ENCODE measurements around the gene USP20.

Gene USP20

DNA sequence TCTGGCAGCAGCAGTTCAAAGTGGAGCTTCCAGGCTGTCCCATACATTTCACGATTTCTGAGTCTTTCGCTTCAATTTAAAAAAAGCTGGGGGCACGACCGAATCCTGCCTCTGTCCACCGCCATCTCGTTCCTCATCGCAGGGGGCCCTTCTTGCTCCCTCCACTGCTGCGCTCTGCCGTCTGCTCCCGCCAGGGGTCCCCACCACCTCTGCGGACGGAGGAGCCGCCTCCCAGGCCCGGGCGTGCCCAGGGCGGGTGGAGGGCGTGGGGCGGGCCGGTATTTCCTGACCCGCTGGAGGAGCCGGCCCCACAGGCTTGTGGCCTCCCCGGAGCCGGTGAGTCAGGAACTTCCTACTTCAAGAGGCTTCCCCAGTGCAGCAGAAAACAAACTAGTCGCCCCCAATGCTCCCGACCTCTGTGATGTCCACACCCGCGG, 50.4 kb downstream of the USP20 start (continued):
- TF ChIP-seq, protein P1, sequence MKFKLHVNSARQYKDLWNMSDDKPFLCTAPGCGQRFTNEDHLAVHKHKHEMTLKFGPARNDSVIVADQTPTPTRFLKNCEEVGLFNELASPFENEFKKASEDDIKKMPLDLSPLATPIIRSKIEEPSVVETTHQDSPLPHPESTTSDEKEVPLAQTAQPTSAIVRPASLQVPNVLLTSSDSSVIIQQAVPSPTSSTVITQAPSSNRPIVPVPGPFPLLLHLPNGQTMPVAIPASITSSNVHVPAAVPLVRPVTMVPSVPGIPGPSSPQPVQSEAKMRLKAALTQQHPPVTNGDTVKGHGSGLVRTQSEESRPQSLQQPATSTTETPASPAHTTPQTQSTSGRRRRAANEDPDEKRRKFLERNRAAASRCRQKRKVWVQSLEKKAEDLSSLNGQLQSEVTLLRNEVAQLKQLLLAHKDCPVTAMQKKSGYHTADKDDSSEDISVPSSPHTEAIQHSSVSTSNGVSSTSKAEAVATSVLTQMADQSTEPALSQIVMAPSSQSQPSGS (tag by site-specific recombination; IDR thresholded peaks at IDR 0.05; ENCODE audit: low read depth), result no peak
- TF ChIP-seq KLF1 (tag by site-specific recombination; IDR thresholded peaks at IDR 0.05), result peak; percentile 98
- no peak for TF ChIP-seq ZNF114 (tag by site-specific recombination; IDR thresholded peaks at IDR 0.05)
- TF ChIP-seq ZNF423 (tag by site-specific recombination; IDR thresholded peaks at IDR 0.05), result no peak
- TF ChIP-seq ZBTB7A (tag by site-specific recombination; IDR thresholded peaks at IDR 0.05; ENCODE audit: low read depth), result no peak
- no peak for TF ChIP-seq ZNF112 (tag by site-specific recombination; IDR thresholded peaks at IDR 0.05)
- no peak for TF ChIP-seq ZNF560 (tag by site-specific recombination; IDR thresholded peaks at IDR 0.05; ENCODE audit: borderline replicate concordance)
- no peak for TF ChIP-seq ZNF23 (tag by site-specific recombination; IDR thresholded peaks at IDR 0.05; ENCODE audit: borderline replicate concordance)
- no peak for TF ChIP-seq ZSCAN16 (tag by site-specific recombination; IDR thresholded peaks at IDR 0.05)
- TF ChIP-seq ZNF747 (tag by site-specific recombination; IDR thresholded peaks at IDR 0.05), result no peak
- no peak for TF ChIP-seq ZNF292 (tag by site-specific recombination; IDR thresholded peaks at IDR 0.05; ENCODE audit: borderline replicate concordance, low read depth)
- TF ChIP-seq SCRT1 (tag by site-specific recombination; IDR thresholded peaks at IDR 0.05; ENCODE audit: borderline replicate concordance), result no peak
- TF ChIP-seq BCL11A (tag by site-specific recombination; IDR thresholded peaks at IDR 0.05; ENCODE audit: low read depth), result peak; percentile 58; the same call in 1 of the 2 replicates
- TF ChIP-seq ZNF600 (tag by site-specific recombination; IDR thresholded peaks at IDR 0.05), result peak; percentile 65
- TF ChIP-seq, protein P2, sequence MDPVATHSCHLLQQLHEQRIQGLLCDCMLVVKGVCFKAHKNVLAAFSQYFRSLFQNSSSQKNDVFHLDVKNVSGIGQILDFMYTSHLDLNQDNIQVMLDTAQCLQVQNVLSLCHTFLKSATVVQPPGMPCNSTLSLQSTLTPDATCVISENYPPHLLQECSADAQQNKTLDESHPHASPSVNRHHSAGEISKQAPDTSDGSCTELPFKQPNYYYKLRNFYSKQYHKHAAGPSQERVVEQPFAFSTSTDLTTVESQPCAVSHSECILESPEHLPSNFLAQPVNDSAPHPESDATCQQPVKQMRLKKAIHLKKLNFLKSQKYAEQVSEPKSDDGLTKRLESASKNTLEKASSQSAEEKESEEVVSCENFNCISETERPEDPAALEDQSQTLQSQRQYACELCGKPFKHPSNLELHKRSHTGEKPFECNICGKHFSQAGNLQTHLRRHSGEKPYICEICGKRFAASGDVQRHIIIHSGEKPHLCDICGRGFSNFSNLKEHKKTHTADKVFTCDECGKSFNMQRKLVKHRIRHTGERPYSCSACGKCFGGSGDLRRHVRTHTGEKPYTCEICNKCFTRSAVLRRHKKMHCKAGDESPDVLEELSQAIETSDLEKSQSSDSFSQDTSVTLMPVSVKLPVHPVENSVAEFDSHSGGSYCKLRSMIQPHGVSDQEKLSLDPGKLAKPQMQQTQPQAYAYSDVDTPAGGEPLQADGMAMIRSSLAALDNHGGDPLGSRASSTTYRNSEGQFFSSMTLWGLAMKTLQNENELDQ (tag by site-specific recombination; IDR thresholded peaks at IDR 0.05; ENCODE audit: low read depth), result no peak
- TF ChIP-seq ZNF629 (tag by site-specific recombination; IDR thresholded peaks at IDR 0.05), result peak; percentile 51; the same call in 1 of the 2 replicates
- peak; percentile 97 for TF ChIP-seq SP3 (tag by site-specific recombination; IDR thresholded peaks at IDR 0.05)
- peak; percentile 96 for TF ChIP-seq ZNF2 (tag by site-specific recombination; IDR thresholded peaks at IDR 0.05)
- no peak for TF ChIP-seq SETDB1 (IDR thresholded peaks at IDR 0.05; ENCODE audit: insufficient read length, low read length)
- no peak for TF ChIP-seq ZNF211 (tag by site-specific recombination; IDR thresholded peaks at IDR 0.05; ENCODE audit: low read depth)
- no peak for TF ChIP-seq ZNF157 (tag by site-specific recombination; IDR thresholded peaks at IDR 0.05)
- no peak for TF ChIP-seq ZBTB48 (tag by site-specific recombination; IDR thresholded peaks at IDR 0.05)
- TF ChIP-seq, protein P3, sequence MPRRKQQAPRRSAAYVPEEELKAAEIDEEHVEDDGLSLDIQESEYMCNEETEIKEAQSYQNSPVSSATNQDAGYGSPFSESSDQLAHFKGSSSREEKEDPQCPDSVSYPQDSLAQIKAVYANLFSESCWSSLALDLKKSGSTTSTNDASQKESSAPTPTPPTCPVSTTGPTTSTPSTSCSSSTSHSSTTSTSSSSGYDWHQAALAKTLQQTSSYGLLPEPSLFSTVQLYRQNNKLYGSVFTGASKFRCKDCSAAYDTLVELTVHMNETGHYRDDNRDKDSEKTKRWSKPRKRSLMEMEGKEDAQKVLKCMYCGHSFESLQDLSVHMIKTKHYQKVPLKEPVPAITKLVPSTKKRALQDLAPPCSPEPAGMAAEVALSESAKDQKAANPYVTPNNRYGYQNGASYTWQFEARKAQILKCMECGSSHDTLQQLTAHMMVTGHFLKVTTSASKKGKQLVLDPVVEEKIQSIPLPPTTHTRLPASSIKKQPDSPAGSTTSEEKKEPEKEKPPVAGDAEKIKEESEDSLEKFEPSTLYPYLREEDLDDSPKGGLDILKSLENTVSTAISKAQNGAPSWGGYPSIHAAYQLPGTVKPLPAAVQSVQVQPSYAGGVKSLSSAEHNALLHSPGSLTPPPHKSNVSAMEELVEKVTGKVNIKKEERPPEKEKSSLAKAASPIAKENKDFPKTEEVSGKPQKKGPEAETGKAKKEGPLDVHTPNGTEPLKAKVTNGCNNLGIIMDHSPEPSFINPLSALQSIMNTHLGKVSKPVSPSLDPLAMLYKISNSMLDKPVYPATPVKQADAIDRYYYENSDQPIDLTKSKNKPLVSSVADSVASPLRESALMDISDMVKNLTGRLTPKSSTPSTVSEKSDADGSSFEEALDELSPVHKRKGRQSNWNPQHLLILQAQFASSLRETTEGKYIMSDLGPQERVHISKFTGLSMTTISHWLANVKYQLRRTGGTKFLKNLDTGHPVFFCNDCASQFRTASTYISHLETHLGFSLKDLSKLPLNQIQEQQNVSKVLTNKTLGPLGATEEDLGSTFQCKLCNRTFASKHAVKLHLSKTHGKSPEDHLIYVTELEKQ (tag by site-specific recombination; IDR thresholded peaks at IDR 0.05; ENCODE audit: borderline replicate concordance), result no peak
- TF ChIP-seq, protein P4, sequence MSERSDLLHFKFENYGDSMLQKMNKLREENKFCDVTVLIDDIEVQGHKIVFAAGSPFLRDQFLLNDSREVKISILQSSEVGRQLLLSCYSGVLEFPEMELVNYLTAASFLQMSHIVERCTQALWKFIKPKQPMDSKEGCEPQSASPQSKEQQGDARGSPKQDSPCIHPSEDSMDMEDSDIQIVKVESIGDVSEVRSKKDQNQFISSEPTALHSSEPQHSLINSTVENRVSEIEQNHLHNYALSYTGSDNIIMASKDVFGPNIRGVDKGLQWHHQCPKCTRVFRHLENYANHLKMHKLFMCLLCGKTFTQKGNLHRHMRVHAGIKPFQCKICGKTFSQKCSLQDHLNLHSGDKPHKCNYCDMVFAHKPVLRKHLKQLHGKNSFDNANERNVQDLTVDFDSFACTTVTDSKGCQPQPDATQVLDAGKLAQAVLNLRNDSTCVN (tag by site-specific recombination; optimal IDR thresholded peaks at IDR 0.05), result peak; percentile 32
- peak; percentile 86 for TF ChIP-seq ZBTB8A (tag by site-specific recombination; IDR thresholded peaks at IDR 0.05)
- no peak for TF ChIP-seq ZNF791 (tag by site-specific recombination; IDR thresholded peaks at IDR 0.05)
- no peak for TF ChIP-seq ZNF404 (tag by site-specific recombination; IDR thresholded peaks at IDR 0.05)
- TF ChIP-seq, protein P5, sequence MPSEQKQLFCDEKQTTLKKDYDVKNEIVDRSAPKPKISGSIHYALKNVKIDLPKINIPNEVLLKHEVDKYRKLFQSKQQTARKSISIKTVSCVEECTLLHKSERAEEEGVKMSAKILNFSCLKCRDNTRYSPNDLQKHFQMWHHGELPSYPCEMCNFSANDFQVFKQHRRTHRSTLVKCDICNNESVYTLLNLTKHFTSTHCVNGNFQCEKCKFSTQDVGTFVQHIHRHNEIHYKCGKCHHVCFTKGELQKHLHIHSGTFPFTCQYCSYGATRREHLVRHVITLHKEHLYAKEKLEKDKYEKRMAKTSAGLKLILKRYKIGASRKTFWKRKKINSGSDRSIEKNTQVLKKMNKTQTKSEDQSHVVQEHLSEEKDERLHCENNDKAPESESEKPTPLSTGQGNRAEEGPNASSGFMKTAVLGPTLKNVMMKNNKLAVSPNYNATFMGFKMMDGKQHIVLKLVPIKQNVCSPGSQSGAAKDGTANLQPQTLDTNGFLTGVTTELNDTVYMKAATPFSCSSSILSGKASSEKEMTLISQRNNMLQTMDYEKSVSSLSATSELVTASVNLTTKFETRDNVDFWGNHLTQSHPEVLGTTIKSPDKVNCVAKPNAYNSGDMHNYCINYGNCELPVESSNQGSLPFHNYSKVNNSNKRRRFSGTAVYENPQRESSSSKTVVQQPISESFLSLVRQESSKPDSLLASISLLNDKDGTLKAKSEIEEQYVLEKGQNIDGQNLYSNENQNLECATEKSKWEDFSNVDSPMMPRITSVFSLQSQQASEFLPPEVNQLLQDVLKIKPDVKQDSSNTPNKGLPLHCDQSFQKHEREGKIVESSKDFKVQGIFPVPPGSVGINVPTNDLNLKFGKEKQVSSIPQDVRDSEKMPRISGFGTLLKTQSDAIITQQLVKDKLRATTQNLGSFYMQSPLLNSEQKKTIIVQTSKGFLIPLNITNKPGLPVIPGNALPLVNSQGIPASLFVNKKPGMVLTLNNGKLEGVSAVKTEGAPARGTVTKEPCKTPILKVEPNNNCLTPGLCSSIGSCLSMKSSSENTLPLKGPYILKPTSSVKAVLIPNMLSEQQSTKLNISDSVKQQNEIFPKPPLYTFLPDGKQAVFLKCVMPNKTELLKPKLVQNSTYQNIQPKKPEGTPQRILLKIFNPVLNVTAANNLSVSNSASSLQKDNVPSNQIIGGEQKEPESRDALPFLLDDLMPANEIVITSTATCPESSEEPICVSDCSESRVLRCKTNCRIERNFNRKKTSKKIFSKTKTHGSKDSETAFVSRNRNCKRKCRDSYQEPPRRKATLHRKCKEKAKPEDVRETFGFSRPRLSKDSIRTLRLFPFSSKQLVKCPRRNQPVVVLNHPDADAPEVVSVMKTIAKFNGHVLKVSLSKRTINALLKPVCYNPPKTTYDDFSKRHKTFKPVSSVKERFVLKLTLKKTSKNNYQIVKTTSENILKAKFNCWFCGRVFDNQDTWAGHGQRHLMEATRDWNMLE (tag by site-specific recombination; conservative IDR thresholded peaks at IDR 0.05; ENCODE audit: low read depth), result no peak

All from HEK293 (cell line).